ENCODE data around the gene RRM2.
"Not testable (repeated sequence)": the region's sequence is repeated elsewhere in the genome, so short reads cannot be mapped to it uniquely, and the experiment has no call there.

Gene RRM2

DNA sequence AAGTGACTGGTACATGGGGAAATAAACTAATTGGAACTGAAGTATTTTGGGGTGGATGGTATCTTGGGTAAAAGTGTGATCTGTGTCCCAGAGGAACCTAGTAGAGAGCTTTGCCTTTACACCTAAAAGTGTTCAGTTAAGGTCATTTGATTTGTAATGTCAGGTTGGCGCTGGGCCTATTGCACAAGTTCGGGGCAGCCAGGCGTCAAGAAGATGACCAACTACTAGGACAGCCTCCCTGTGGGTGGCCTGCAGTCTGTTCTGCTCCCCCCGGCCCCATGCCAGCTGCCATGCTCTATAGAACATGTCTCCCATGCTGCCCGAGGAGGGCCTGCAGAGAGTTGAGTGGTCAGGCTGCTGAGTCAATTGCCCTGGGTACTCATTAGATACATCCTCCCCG is 10.1 kb downstream of the RRM2 start:
- no peak for DNase-seq

DNA sequence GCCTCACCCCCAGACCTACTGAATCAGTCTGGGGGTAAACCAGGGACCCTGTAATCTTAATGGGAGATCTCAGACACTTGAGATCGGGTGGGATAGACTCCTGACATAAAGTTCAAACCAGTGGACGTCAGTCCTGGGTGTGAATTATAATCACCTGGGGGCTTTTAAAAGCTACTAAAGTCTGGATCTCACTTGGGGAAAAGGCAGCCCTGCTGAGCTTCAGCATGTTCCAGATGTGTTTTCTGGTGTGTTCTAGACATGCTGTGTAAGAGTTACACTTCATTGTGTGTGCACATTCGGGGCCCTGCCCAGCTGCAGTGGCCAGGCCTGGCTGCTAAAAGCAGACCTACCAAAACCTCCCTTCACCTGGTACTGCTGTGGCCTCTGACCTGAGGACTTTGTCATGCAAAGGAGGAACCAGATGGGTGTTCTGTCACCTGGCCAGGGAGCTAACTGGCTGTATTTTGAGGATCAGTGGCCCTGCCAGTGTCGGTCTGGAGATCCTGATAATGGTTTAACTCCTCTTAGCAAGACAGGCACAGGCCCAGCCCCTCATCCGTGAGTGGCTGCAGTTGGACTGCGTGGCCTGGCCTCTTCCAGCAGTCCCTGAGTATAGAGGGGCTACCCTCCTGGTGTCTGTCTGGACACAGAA is 10.6 kb downstream of the RRM2 start:
- DNase-seq: no peak

DNA sequence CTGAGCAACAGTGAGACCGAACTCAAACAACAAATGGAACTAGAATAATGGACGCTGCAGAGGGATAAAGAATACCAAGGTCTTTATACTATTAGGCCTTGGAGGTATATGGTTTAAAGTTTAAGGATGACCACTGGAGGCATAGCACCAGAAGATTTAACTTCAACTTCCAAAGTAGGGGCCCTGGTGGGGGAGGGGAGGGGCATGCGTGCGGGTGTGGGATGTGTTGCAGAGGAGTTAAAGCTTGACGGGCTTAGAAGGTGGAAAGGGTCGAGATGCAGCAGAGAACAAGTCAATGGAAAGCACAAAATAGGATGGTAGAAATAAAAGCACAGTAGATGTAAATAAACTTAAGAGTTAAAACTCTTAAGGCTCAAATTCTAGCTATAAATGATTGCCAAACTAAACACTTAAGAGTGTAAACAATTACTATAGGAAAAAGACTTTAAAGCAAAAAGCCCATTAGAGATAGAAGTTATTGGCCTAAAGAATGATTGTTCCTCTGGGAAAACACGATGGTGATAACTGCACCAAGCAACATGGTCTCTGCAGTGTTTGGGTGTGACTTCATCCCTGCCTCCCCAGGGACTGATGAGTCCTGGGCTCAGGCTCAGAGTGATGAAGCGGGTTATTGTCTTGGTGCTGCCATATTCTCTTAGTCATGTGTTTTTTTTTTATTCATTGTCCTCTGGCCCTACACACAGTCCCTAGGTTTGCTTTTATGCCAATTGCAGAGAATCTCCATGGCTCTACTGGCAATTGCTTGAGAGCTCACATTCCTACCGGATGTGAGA is 13.0 kb downstream of the RRM2 start:
- no peak for DNase-seq

DNA sequence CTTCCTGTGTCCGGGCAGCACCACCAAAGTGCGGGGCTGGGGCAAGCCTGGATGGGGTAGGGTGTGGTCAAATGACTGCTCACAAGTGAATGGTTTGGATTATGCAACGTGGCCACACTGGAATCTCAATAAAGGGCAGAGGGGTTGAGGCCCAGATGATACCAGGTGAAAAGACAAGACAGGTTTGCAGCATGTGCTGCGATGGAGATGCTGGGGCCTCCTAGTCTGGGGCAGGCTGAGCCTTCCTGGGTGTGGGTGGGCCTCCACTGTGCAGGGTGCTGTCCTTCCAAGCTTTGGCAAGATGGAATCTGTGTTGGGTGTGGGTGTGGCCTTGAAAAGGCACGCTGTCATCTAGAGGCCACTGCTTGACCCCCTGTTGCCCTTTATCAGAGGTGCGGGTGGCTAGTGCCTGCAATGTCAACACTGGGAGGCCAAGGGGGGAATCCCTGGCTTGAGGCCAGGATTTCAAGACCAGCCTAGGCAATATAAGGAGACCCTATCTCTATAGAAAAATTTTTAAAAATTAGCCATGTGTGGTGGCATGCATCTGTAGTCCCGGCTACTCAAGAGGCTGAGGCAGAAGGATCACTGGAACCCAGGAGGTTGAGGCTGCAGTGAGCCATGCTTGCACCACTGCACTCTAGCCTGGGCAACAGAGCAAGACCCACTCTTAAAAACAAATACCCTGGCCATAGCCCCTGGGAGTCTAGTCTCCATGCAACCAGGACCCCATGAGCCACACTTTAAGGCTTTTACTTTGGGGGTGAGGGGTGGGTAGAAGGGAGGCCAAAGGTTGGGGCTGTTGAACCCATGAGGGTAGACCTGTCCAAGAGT is 13.8 kb downstream of the RRM2 start:
- DNase-seq: no peak

DNA sequence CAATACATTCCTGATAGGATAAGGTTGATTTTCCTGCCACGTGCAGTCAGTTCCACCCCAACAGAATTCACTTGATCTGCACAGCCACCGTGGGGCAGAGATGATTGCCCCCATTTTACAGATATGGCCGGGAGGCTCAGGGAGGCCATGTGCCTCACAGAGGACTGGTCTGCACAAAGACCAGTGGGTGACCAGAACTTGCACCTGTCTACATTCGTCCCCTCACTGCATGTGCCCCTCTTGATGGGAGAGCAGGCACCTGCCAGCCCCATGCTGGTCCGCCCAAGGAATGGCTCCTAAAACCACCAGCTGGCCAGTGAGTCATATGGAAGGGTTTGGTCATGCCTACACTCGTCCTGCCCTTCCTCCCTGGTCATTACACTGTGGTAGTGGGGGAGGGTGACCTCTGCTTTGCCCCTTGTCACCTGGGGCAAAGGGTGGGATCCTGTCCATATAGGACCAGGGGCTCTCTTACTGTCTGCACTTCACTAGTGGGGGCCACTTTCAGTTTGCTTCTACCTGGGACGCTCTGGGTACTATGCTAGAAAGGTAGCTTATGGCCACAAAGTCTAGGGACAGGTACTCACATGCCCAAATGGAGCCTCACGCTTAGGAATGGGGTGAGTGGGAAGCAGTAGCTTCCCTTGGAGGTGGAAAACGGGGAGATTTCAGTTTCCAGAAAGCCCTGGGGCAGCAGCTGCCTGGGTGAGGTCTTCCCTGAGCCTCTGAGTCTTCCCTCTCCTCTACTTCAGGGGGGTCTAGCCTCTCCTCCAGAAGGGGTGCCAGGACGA is 14.7 kb downstream of the RRM2 start:
- DNase-seq: no peak

DNA sequence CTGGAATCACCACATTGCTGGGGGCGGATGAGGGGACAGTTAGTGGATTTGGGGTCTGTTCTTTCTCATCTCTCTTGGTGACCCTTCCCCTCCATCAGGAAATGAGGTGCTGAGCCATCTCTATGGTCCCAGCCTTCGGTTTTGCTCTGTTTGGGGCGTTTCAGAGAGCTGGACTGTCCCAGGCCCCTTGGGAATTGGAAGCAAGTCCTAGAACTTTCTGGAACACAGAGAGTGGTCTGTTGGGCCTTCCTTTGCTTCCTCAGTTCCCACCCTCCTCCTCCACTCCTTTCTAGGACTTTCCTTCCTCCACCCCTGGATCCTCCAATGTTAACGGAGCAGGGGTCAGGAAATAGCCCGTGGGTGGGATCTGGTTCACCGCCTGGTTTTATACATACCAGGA is 17.0 kb downstream of the RRM2 start:
- DNase-seq: no peak

DNA sequence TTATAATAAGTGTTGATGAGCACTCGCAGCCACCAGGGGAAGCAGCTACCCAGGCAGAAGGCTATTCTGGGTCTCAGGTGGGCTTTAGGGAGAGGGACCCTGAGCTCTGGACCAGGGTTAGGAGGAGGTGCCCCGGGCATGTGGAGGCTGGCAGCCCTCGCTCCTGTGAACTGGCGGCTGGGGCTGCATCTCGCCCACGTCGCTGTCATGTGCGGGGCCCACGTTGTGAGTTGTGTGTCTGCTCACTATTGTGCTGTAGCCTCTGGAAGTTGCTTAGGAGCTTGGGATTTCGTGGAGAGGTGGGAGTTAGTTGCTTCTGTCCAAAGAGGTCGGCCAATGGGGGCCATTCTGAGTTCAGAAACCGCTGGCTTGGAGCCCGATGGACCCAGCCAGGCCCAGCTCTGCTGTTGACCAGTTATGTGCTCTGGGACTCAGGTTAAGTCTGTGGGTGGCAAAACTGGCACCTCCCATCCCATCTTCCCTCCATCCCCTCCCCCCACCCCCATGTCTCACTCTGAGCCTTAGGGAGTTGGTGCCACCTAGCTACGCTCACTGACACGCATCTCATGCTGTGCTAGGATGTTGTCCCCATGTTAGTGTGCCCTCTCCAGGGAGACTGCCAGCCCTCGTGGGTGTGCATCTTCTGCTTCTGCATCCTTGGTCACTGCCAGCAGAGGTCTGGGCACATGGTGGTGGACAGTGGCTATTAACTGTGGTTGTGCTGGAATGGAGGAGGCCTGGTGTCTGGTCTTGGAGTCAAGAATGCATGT is 18.5 kb downstream of the RRM2 start:
- DNase-seq: no peak

DNA sequence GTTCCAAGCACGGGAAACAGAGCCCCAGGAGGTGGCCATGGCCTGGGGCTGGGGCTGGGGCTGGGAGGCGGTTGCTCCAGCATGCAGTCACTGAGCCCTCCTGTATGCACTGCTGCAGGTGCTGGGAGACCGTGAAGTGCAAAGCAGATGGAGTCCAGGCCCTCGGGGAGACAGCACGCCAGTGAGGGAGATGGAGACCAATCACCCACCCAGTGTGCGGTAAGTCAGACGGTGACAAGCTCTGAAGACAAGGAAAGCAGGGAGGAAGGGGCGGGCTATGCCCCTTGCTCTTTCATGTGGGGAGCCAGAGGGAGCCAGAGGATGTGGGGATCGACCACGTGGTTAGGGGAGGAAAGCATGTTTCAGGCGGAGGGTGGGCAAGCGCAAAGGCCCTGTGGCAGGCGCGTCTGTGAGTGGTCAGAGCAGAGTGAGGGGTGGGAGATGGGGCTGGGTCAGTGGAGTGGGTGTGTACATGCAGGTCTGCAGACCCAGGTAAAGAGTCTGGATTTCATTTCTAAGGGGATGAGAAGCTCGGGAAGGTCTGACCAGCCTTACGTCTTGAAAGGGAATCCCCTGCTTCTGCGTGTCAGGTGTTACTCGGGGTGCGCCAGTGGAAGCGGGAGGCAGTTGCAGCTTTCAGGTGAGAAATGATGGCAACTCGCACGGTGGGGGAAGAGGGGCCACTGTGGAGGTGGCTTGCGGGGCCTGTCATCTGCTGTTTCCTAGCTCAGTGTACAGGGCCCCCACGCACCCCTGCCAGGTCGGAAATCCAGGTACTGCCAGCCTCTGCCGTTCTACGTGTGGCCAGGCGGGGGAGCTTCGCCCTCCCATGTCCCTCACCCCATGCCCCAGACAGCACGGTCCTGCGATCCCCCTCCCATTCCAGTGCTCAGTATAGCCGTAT is 19.4 kb downstream of the RRM2 start:
- DNase-seq: peak in 1 of 14 donors; percentile 18

DNA sequence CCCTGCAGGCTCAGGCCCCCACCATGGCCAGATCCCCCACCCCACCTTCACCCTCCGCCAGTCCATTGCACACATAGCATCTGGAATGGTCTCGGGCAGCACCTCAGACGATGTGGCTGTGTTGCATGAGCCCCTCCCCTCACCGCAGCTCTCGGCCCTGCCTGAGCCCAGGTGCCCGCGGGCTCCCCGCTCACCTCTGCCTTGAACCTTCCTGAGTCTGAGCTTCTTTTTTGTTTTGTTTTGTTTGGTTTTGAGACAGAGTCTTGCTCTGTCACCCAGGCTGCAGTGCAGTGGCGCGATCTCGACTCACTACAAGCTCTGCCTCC is 20.1 kb downstream of the RRM2 start:
- DNase-seq: no peak

DNA sequence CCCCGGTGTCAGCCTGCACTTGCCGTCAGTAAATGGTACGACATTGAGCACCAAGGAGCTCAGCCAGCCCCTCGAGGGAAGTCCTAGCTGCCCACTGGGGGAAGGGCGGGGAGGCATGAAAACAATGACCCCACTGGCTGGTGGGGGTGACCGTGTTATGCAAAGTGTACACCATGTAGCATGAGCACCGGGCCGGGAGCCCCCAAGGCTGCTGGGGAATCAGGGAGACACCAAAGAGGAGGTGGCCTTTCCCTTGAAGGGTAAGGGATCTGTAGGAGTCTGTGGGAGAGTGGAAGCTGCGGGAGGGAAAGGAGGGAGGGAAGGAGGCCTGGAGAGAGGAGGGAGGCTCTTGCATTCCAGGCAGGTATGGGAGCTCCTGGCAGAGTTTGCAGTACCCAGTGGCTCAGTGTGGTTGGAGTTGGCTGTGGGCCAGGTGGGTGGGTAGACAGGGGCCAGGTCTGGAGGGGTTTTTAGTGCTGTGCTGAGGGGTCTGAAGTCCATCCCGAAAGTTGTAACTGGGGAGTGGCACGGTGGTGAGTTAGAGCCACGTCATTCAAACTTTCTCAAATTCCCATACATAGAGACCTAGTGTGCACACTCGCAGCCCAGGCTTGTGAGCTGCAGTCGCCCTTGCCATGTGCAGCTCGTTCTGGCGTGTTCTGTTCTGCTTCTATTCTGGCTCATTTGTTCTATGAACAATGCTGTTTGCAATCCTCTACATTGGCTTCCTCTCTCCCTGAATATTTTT is 22.4 kb downstream of the RRM2 start:
- DNase-seq: no peak

DNA sequence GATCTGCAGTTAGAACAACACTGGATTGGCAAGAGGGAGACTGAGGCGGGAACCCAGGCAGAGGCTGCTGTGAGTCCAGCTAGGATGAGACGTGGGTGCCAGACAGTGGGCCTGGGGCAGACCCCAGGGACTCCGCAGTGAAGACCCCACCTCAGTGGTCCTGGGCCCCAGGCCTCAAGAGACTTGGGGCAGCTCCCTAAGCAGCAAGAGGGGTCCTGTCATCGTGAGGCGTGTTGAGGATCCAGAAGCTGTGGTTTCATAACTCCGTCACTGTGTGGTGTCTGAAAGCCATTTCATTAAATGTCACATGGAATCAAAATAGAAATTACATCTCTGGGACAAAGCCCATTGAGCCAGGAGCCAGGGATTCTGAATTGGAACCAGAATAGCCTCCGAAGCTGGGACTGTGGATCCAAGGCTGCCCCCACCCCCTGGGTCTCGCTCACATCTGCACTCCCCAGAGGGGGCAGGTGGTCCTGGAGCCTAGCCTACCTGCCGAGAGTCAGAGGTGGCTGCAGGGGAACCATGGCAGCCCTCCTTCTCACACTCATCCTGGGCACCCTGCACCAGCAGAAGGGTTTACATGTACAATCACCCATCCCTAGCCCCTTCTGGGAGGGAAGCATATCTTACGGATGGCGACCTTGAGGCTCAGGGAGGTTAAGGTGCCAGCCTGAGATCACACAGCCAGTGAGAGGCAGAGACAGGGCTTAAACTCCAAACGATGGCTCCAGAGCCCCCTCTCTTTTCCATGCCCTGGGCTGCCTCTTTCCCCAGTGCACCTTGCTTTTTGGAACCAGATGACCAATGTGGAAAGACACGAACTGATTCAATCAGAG is 23.2 kb downstream of the RRM2 start:
- no peak for DNase-seq

DNA sequence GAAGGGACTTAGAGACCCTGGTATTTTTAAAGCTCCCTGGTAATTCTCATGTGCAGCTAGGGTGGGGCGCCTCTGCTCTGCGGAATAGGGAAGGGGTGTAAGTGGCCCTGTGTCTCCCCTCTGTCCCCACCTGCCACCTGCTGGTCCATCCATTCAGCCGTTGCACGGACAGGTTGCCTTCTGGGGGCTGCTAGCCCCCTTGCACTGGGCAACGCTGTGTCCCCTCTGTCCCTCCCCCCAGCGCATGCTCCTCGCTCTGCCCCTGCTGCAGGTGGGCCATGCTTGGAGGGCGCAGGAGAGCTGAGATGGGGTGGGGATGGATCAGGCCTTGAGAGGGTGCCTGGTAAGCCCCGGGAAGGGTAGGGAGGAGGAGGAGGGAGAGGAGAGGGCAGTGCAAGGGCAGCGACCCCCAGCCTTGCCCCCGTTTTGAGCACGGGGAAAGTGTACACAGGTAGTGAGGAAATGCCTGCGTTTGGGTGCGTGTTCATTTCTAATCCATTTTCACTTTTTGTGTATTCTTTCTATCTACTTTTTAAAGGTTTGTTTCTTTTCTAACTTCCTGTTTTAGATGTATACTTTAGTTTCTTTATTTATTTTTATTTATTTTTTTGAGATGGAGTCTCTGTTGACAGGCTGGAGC is 23.9 kb downstream of the RRM2 start:
- DNase-seq: no peak

DNA sequence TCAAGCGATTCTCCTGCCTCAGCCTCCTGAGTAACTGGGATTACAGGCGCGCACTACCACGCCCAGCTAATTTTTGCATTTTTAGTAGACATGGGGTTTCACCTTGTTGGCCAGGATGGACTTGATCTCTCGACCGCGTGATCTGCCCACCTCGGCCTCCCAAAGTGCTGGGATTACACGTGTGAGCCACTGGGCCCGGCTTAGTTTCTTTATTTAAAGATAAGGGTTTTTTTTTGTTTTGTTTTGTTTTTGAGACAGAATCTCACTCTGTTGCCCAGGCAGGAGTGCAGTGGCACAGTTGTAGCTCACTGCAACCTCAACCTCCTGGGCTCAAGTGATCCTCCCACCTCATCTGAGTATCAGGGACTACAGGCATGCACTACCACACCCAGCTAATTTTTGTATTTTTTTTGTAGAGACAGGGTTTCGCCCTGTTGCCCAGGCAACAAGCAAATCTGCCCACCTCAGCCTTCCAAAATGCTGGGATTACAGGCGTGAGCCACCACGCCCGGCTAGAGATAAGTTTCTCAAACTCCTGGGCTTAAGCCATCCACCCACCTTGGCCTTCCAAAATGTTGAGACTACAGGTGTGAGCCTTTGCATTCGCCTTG is 24.6 kb downstream of the RRM2 start:
- not testable (repeated sequence) for DNase-seq

DNA sequence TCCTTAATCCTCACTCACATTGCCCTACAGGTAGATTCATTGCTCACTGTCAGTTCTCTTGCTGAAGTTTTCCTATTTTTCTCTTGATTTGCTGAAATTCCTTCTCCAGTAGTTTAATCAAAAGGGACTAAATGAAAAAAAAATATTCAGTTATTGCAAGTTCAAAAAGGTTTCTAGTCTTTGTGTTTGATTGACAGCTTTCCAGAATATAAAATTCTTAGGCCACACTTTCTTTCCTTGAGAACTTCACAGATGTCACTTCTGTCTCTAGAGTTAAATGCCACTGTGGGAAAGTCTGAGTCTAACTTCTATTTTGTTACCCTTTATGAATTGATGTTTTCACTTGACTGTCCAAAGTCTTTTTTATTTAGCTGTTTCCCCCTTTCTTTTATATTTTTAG is 25.7 kb downstream of the RRM2 start:
- no peak for DNase-seq

DNA sequence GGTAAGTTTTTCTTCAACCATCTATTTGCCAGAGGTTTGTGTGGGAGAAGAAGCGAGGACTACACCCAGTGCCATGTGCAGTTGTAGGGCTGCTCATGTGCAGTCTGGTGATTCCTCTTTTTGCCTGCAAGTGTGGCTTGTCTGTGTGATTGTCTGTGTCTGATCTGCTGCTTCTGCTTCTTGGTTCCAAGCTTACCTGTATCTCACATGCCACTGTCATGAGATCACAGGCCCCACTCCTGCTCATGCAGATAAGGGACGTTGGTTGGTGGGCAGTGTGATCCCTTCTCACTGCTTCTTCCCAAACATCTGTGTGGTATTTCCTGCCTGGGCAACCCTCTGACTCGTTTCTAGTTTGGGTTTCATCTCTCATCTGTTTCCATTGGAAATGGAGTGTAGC is 27.1 kb downstream of the RRM2 start:
- no peak for DNase-seq

DNA sequence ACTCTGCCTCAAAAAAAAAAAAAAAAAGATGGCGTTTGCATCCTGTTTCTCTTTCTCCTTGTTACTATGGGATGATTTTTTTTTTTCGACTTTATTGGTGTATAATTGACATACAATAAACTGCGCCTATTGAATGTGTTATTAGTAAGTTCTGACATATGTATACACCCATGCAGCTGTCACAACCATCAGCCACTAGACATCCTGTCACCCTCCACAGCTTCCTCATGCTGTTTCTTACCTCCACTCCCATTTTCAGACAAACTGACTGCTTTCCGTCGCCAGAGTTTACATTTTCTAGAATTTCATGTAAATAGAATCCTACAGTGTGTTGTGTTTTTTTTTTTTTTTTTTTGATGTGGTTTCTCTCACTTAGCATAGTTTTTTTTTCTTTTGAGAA is 27.9 kb downstream of the RRM2 start:
- no peak for DNase-seq

DNA sequence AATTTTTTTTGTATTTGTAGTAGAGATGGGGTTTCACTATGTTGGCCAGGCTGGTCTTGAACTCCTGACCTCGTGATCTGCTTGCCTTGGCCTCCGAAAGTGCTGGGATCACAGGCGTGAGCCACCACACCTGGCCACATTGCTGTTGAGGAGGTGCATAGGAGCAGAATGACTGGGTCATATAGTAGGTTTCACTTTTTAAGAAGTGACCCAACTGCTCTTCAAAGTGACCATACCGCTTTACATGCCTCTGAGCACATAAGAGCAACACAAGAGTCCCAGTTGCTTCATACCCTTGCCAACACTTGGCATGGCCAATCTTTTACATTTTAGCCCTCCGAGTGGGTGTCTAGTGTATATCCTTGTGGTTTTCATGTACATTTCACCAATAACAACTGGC is 28.9 kb downstream of the RRM2 start:
- no peak for DNase-seq

DNA sequence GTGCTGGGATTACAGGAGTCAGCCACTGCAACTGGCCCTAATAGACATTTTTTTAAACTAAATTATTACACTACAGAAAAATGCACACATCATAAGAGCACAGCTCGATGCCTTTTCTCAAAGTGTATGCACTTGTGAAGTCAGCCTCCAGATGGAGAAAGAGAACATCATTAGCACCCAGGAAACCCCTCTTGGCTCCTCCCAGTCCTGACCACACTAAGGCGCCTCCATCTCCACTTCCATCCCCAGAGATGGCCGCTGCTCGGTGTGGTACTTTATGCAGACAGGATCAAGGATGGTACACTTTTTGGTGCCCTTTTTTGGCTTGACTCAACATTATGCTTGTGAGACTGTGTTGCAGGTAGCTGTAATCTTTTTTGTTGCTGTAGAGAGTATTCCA is 34.8 kb downstream of the RRM2 start:
- no peak for DNase-seq
